ENCODE results near the gene RNF166. TPM values are rescaled to one million over a fixed set of nuclear protein-coding genes. Genes with fewer than 3 reads are reported as not detected.
A peak's percentile ranks its signal among the peaks of the same experiment; 100 is the strongest.

Gene RNF166
- polyA plus RNA-seq, 1 donor from 2014 or later: 34.4 TPM

DNA sequence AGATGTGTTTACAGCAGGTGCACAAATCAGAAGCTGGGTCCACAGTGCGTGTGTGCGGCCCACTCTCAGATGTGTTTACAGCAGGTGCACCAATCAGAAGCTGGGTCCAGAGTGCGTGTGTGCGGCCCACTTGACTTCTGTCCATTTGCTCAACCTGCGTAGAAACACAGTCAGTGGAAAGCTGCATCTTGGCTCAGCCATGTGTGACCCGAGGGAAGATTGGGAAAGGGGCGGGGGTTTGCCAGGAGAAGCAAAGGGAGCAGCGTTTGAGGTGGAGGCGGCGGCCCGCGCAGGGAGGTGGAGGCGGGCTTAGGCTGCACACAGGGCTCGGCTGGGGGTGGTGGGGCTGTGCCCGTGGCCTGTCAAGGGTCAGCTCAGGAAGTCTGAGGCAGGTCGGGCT lies 4.3 kb upstream of the RNF166 start:
- H3K9me2 ChIP-seq (ENCODE audit: insufficient read depth, low read length): no peaks in the 10 kb centered on the region
- H2AFZ ChIP-seq (ENCODE audit: low read depth, low read length): no peak overlapping the region
- H3K79me2 ChIP-seq (replicated peaks; ENCODE audit: insufficient read depth, low read length): peaks cover 7% of the 10 kb centered on the region
- no peaks in the 10 kb centered on the region for H3F3A ChIP-seq (ENCODE audit: insufficient read depth, low read length, poor library complexity, severe bottlenecking)
- H3K9me3 ChIP-seq (ENCODE audit: low read length): no peaks in the 10 kb centered on the region
- H3K9ac ChIP-seq (ENCODE audit: low read length): no peak overlapping the region
- H3K4me2 ChIP-seq (ENCODE audit: low read length): no peak overlapping the region
- H3K27me3 ChIP-seq (ENCODE audit: insufficient read depth, low read depth, low read length): no peaks in the 10 kb centered on the region
- H3K36me3 ChIP-seq (ENCODE audit: insufficient read depth, low read length): no peaks in the 10 kb centered on the region
- H4K20me1 ChIP-seq (ENCODE audit: insufficient read depth): no peaks in the 10 kb centered on the region
- TF ChIP-seq RAD21 (conservative IDR thresholded peaks at IDR 0.05): no peak
- TF ChIP-seq SMC3 (conservative IDR thresholded peaks at IDR 0.05; ENCODE audit: poor library complexity): no peak
- TF ChIP-seq EZH2 (IDR thresholded peaks at IDR 0.05; ENCODE audit: borderline replicate concordance, insufficient read depth, low read length, poor library complexity, severe bottlenecking): no peak
- TF ChIP-seq EP300 (conservative IDR thresholded peaks at IDR 0.05; ENCODE audit: poor library complexity, severe bottlenecking): no peak
- TF ChIP-seq TAF1 (IDR thresholded peaks at IDR 0.05; ENCODE audit: low read depth): no peak
- TF ChIP-seq REST (IDR thresholded peaks at IDR 0.05; ENCODE audit: borderline replicate concordance): no peak
- TF ChIP-seq POLR2AphosphoS5 (IDR thresholded peaks at IDR 0.05): no peak
- TF ChIP-seq MXI1 (conservative IDR thresholded peaks at IDR 0.05; ENCODE audit: poor library complexity, severe bottlenecking): no peak
- TF ChIP-seq CTCF (IDR thresholded peaks at IDR 0.05; ENCODE audit: poor library complexity, severe bottlenecking): no peak
- H3K27ac ChIP-seq (ENCODE audit: low read length): no peak overlapping the region
- no peak overlapping the region for H3K4me3 ChIP-seq (ENCODE audit: low read length)

GRCh38 chr16:88706965-88707826 lies 988 bp upstream of the RNF166 start:
- Histone ChIP-seq H3K9ac (ENCODE audit: low read length) (peak overlapping the region; percentile 72), H3K27ac (ENCODE audit: low read length) (no peak overlapping the region), H3F3A (ENCODE audit: insufficient read depth, low read length, poor library complexity, severe bottlenecking) (no peaks in the 10 kb centered on the region), H3K27me3 (ENCODE audit: insufficient read depth, low read depth, low read length) (no peaks in the 10 kb centered on the region), H2AFZ (ENCODE audit: low read depth, low read length) (no peak overlapping the region), H3K4me2 (ENCODE audit: low read length) (peak overlapping the region; percentile 79), H4K20me1 (ENCODE audit: insufficient read depth) (no peaks in the 10 kb centered on the region), H3K79me2 (replicated peaks; ENCODE audit: insufficient read depth, low read length) (peaks cover 15% of the 10 kb centered on the region), H3K36me3 (ENCODE audit: insufficient read depth, low read length) (no peaks in the 10 kb centered on the region), H3K9me3 (ENCODE audit: low read length) (no peaks in the 10 kb centered on the region), H3K4me3 (ENCODE audit: low read length) (peak overlapping the region; percentile 94), H3K9me2 (ENCODE audit: insufficient read depth, low read length) (no peaks in the 10 kb centered on the region)
- TF ChIP-seq REST (IDR thresholded peaks at IDR 0.05; ENCODE audit: borderline replicate concordance) (no peak), CTCF (IDR thresholded peaks at IDR 0.05; ENCODE audit: poor library complexity, severe bottlenecking) (no peak), EP300 (conservative IDR thresholded peaks at IDR 0.05; ENCODE audit: poor library complexity, severe bottlenecking) (no peak), SMC3 (conservative IDR thresholded peaks at IDR 0.05; ENCODE audit: poor library complexity) (no peak), POLR2AphosphoS5 (IDR thresholded peaks at IDR 0.05) (no peak), TAF1 (IDR thresholded peaks at IDR 0.05; ENCODE audit: low read depth) (no peak), EZH2 (IDR thresholded peaks at IDR 0.05; ENCODE audit: borderline replicate concordance, insufficient read depth, low read length, poor library complexity, severe bottlenecking) (no peak), MXI1 (conservative IDR thresholded peaks at IDR 0.05; ENCODE audit: poor library complexity, severe bottlenecking) (no peak), RAD21 (conservative IDR thresholded peaks at IDR 0.05) (no peak)

Measured in neural cell (in vitro differentiated cells).